DMS79 (cell line): ENCODE results near the gene VSX1.

Source experiments
- DNase-seq: peaks from one replicate; lab custom pipeline; 2025; lab: John Stamatoyannopoulos, UW

Gene VSX1

GRCh38 chr20:25053255-25054031, 28.5 kb downstream of the VSX1 start:
- no peak for DNase-seq

GRCh38 chr20:25052255-25053194, 29.4 kb downstream of the VSX1 start:
- no peak for DNase-seq

GRCh38 chr20:25051386-25052155, 30.4 kb downstream of the VSX1 start:
- no peak for DNase-seq

GRCh38 chr20:25050501-25051350, 31.2 kb downstream of the VSX1 start:
- no peak for DNase-seq

- no peak for DNase-seq
Measured at GRCh38 chr20:25050082-25050481, 31.9 kb downstream of the VSX1 start.

- no peak for DNase-seq
Measured at GRCh38 chr20:25049261-25050060, 32.5 kb downstream of the VSX1 start.

- DNase-seq: no peak
Measured at GRCh38 chr20:25048519-25048952, 33.4 kb downstream of the VSX1 start.

- DNase-seq: no peak
Measured at GRCh38 chr20:25047766-25048165, 34.2 kb downstream of the VSX1 start.

GRCh38 chr20:25046736-25047666, 34.9 kb downstream of the VSX1 start:
- DNase-seq: no peak

- DNase-seq: no peak
Measured at GRCh38 chr20:25046181-25046641, 35.7 kb downstream of the VSX1 start.

GRCh38 chr20:25045343-25045712, 36.6 kb downstream of the VSX1 start:
- no peak for DNase-seq

GRCh38 chr20:25044660-25045342, 37.1 kb downstream of the VSX1 start:
- no peak for DNase-seq

GRCh38 chr20:25044261-25044560, 37.7 kb downstream of the VSX1 start:
- DNase-seq: no peak

GRCh38 chr20:25043499-25044260, 38.3 kb downstream of the VSX1 start:
- DNase-seq: no peak

GRCh38 chr20:25042531-25043498, 39.1 kb downstream of the VSX1 start:
- DNase-seq: no peak

- DNase-seq: no peak
Measured at GRCh38 chr20:25041813-25042530, 40.0 kb downstream of the VSX1 start.
